Measurements from ENCODE around the gene EPSTI1. TPM values are rescaled to one million over a fixed set of nuclear protein-coding genes. Genes with fewer than 3 reads are reported as not detected.

EPSTI1 gene
- total RNA-seq, 1 experiment from 2014 or later: not detected

DNA sequence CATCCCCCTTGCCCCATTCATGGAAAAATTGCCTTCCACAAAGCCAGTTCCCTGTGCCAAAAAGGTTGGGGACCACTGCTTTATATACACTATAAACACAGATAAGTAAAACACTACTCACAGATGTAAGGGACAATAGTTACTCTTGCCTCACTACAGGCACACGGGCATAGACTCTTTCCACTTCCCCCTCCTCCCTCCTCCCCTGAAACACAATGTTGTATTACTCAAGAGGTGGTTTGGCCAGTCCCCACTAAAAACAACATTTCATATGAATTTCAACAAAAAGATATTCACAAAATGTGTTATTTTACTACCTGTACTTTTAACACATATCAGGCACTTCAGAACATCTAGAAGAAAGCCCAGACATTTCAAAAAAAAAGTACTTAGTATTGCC, 45.1 kb downstream of the EPSTI1 start:
- H3K27ac Mint-ChIP-seq (ENCODE audit: low read depth, unreplicated experiment): peak overlapping the region; percentile 52
- no peaks in the 10 kb centered on the region for H3K27me3 Mint-ChIP-seq (ENCODE audit: insufficient read depth, unreplicated experiment)
- intact Hi-C loops (cut with micrococcal nuclease): no loop called here
- H3K4me3 Mint-ChIP-seq (ENCODE audit: unreplicated experiment): no peak overlapping the region
- peaks cover 14% of the 10 kb centered on the region for H3K4me1 Mint-ChIP-seq (ENCODE audit: insufficient read depth, unreplicated experiment)
- DNase-seq (ENCODE audit: unreplicated experiment): peak; percentile 70
- POLR2A ChIA-PET: no interaction called here
- H3K9me3 Mint-ChIP-seq (ENCODE audit: unreplicated experiment): no peaks in the 10 kb centered on the region
- TF ChIP-seq, protein P1, sequence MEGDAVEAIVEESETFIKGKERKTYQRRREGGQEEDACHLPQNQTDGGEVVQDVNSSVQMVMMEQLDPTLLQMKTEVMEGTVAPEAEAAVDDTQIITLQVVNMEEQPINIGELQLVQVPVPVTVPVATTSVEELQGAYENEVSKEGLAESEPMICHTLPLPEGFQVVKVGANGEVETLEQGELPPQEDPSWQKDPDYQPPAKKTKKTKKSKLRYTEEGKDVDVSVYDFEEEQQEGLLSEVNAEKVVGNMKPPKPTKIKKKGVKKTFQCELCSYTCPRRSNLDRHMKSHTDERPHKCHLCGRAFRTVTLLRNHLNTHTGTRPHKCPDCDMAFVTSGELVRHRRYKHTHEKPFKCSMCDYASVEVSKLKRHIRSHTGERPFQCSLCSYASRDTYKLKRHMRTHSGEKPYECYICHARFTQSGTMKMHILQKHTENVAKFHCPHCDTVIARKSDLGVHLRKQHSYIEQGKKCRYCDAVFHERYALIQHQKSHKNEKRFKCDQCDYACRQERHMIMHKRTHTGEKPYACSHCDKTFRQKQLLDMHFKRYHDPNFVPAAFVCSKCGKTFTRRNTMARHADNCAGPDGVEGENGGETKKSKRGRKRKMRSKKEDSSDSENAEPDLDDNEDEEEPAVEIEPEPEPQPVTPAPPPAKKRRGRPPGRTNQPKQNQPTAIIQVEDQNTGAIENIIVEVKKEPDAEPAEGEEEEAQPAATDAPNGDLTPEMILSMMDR (IDR thresholded peaks at IDR 0.05; ENCODE audit: unreplicated experiment): no peak
- no peaks in the 10 kb centered on the region for H3K36me3 Mint-ChIP-seq (ENCODE audit: insufficient read depth, unreplicated experiment)
- no TSS peak for BruUV-seq (replicated peaks)
- CTCF ChIA-PET: no interaction called here

DNA sequence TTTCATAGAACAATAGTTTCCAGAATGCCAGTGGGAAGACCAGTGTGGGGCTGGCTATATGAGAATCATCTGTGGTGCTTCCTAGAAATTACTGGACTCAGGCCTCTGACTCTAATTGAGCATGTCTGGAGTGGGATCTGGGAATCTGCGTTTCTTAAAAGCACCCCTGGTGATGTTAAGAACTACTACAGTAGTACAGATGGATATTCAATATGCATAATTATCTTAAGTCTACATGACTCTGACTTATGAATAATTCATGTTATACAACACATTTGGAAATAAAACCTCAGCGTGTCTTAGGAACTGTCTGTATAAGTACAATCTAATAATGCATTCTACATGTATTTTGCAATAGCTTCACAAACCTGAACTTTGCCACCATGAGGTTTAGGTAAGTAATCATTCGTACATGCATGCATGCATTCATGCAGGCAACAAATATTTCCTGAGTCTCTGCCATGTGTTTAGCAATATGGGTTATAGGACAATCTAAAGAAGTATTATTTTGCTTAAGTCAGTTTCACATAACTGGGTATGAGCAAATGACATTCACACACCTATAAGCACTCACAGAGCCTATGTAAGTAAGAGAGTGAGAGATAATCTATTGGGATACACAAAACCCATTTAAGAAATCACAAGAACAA, 62.0 kb downstream of the EPSTI1 start:
- POLR2A ChIA-PET: no interaction called here
- no peaks in the 10 kb centered on the region for H3K9me3 Mint-ChIP-seq (ENCODE audit: unreplicated experiment)

DNA sequence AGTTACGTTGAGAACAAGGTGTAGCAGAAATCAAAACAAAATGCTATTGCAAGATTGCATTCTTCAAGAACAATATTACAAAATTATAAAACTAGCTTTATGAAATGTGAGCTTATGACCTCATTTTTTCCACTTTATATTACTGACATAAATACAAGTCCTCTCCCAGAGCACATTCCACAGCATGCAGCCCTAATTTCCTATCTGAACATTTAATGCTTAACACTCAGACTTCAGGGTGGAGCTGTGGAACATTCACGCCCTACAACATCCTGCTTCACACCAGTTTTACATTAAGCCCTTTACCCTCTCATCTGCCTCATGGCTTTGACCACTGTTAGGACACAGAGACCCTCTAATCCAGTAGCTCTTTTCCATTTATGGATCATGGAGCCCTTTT, 65.5 kb downstream of the EPSTI1 start:
- Mint-ChIP-seq H3K36me3 (ENCODE audit: insufficient read depth, unreplicated experiment) (peaks cover 6% of the 10 kb centered on the region), H3K27ac (ENCODE audit: low read depth, unreplicated experiment) (peak overlapping the region; percentile 55), H3K9me3 (ENCODE audit: unreplicated experiment) (no peaks in the 10 kb centered on the region), H3K27me3 (ENCODE audit: insufficient read depth, unreplicated experiment) (no peaks in the 10 kb centered on the region), H3K4me1 (ENCODE audit: insufficient read depth, unreplicated experiment) (peaks cover 20% of the 10 kb centered on the region), H3K4me3 (ENCODE audit: unreplicated experiment) (no peak overlapping the region)
- TF ChIP-seq, protein P1 (IDR thresholded peaks at IDR 0.05; ENCODE audit: unreplicated experiment): no peak
- peak; percentile 1 for DNase-seq (ENCODE audit: unreplicated experiment)
- intact Hi-C loops (cut with micrococcal nuclease): no loop called here
- ChIA-PET POLR2A (interaction anchor here (0.7 to 1.3 kb wide), 7 partner anchors 11 to 878 kb away, joined by 3 to 5 read pairs (median 3); no protein-coding TSS in a partner anchor), CTCF (interaction anchor here (1.1 kb wide), 1 partner anchor 18 kb away, joined by 4 read pairs; no protein-coding TSS in a partner anchor)
- BruUV-seq (replicated peaks): no TSS peak

More for the DNA sequence above, 62.0 kb downstream of the EPSTI1 start:
- no peaks in the 10 kb centered on the region for H3K27me3 Mint-ChIP-seq (ENCODE audit: insufficient read depth, unreplicated experiment)
- TF ChIP-seq, protein P1 (IDR thresholded peaks at IDR 0.05; ENCODE audit: unreplicated experiment): no peak
- DNase-seq (ENCODE audit: unreplicated experiment): no peak
- no TSS peak for BruUV-seq (replicated peaks)
- peaks cover 26% of the 10 kb centered on the region for H3K4me1 Mint-ChIP-seq (ENCODE audit: insufficient read depth, unreplicated experiment)
- no peak overlapping the region for H3K27ac Mint-ChIP-seq (ENCODE audit: low read depth, unreplicated experiment)
- no peaks in the 10 kb centered on the region for H3K36me3 Mint-ChIP-seq (ENCODE audit: insufficient read depth, unreplicated experiment)
- H3K4me3 Mint-ChIP-seq (ENCODE audit: unreplicated experiment): no peak overlapping the region
- intact Hi-C loops (cut with micrococcal nuclease): no loop called here
- CTCF ChIA-PET: no interaction called here

DNA sequence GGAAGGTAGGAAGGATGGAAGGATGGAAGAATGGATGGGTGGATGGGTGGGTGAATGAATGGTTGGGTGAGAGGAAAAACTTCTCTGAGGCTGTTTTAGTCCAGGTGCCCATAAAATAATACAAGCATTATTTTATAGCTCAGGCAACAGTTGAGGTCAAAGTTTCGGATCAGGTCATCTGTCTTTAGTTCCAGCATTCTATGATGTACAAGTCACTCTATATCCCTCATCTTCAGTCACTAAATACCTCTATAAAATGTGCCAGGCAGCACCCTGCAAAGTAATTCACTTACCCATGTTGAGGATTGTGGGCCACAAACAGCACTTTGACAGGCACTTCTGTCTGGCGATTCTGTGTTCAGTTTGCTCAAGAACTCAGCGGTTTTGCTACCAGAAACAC, 66.0 kb downstream of the EPSTI1 start:
- Mint-ChIP-seq H3K27ac (ENCODE audit: low read depth, unreplicated experiment) (peak overlapping the region; percentile 55), H3K9me3 (ENCODE audit: unreplicated experiment) (no peaks in the 10 kb centered on the region), H3K36me3 (ENCODE audit: insufficient read depth, unreplicated experiment) (peaks cover 6% of the 10 kb centered on the region), H3K4me1 (ENCODE audit: insufficient read depth, unreplicated experiment) (peaks cover 20% of the 10 kb centered on the region), H3K4me3 (ENCODE audit: unreplicated experiment) (no peak overlapping the region), H3K27me3 (ENCODE audit: insufficient read depth, unreplicated experiment) (no peaks in the 10 kb centered on the region)
- TF ChIP-seq, protein P1 (IDR thresholded peaks at IDR 0.05; ENCODE audit: unreplicated experiment): no peak
- ChIA-PET POLR2A (interaction anchor here (0.7 to 1.3 kb wide), 7 partner anchors 10 to 878 kb away, joined by 3 to 5 read pairs (median 3); no protein-coding TSS in a partner anchor), CTCF (no interaction called here)
- intact Hi-C loops (cut with micrococcal nuclease): no loop called here
- no peak for DNase-seq (ENCODE audit: unreplicated experiment)
- BruUV-seq (replicated peaks): no TSS peak
